Measurements from ENCODE around the gene RFC2.

Gene RFC2

DNA sequence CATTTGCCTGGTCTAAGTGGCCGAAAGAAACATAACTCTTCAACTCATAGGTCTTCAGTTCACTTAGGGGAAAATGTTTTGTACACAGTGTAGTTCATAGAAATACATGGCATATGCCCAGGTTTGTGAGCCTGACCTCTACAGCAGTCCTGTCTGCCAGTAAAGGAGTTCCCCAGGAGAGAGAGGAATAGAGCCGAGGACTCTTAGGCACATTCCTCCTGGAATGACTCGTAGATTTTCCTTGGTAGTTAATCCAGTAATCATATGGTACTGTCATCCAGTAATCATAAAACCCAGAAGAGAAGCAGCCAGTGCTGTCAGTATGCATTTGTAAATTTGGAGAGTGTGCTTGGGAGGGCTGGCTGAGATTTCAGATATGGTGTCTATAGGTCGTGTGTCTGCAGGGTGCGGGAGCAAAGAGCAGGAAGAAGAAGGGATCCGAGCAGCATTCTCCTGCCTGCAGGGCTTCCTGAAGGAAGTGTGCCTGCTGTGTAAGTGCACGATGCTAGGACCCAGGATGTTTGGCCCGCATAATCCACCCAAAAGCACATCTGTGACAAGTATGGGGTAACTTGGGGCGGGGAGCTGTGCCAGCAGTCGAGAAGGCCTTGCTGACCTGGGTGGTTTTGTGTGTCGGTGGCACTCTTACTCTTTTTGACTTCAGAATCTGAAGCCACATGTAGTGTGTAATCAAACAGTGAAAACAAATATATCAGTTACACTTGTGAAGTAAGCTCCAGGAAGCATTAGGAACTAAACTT is 66.1 kb downstream of the RFC2 start:
- Histone ChIP-seq H3K36me3 (ENCODE audit: insufficient read depth, low read length) (peaks cover 46% of the 10 kb centered on the region), H3K4me1 (ENCODE audit: insufficient read depth, low read length) (peaks cover 23% of the 10 kb centered on the region), H3K9ac (ENCODE audit: low read depth, low read length) (no peak overlapping the region), H3K9me3 (ENCODE audit: control insufficient read depth, insufficient read depth, low read length) (no peaks in the 10 kb centered on the region)

- peaks cover 29% of the 10 kb centered on the region for H3K36me3 ChIP-seq (ENCODE audit: insufficient read depth, low read length)
- no peaks in the 10 kb centered on the region for H3K9me3 ChIP-seq (ENCODE audit: control insufficient read depth, insufficient read depth, low read length)
- H3K9ac ChIP-seq (ENCODE audit: low read depth, low read length) = no peak overlapping the region
- peaks cover 36% of the 10 kb centered on the region for H3K4me1 ChIP-seq (ENCODE audit: insufficient read depth, low read length)
Measured at GRCh38 chr7:74185636-74186035, 68.6 kb downstream of the RFC2 start.

DNA sequence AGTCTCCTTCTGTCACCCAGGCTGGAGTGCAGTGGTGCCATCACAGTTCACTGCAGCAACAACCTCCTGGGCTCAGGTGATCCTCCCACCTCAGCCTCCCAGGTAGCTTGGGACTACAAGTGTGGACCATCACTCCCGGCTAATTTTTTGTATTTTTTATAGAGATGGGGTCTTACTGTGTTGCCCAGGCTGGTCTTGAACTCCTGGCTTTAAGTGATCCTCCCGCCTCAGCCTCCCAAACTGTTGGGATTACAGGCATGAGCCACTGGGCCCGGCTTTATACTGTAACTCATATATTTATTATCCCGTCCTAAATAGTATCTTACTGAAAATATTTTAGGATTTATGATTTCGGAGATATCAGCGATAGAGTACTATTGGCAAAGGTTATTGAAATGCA is 69.2 kb downstream of the RFC2 start:
- peaks cover 39% of the 10 kb centered on the region for H3K4me1 ChIP-seq (ENCODE audit: insufficient read depth, low read length)

DNA sequence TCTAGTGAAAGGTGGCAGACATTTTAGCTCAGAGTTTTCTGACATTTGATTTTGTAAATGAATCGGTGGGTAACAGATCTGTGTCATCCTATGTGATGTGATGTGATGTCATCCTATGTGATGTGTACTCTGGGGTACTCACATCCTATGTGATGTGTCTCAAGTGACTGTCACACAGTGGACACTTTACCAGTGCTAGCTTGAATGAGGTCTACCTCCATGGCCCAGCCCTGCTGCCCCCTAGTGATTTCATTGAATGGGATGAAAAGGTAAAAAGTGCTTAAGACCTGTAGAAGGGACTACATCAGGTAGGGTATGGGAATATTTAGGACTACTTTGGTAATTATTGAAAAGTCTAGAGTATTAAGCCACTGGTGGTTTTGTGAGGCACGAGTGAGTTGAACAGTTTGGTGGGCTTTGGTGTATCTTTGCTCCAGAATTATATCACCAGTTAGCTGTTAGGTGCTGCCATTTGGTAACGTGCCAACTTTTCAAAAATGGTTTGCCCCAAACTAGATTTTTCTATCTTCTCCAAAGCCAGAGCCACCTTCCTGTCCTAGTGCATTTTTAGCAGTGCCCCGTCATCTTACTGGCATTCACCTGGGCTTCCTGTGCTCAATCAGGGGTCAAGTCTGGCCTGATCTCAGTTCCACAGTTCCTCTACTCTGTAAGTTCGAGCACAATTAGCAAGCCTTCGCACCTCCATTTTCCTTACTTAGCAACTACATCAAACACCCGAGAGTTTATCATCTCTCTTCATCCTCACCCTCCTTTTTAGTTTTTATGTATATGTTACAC is 70.3 kb downstream of the RFC2 start:
- peaks cover 39% of the 10 kb centered on the region for H3K4me1 ChIP-seq (ENCODE audit: insufficient read depth, low read length)
- peaks cover 19% of the 10 kb centered on the region for H3K36me3 ChIP-seq (ENCODE audit: insufficient read depth, low read length)
- H3K9ac ChIP-seq (ENCODE audit: low read depth, low read length) = no peak overlapping the region
- no peaks in the 10 kb centered on the region for H3K9me3 ChIP-seq (ENCODE audit: control insufficient read depth, insufficient read depth, low read length)

More for the DNA sequence above, 69.2 kb downstream of the RFC2 start:
- Histone ChIP-seq H3K9me3 (ENCODE audit: control insufficient read depth, insufficient read depth, low read length) (no peaks in the 10 kb centered on the region), H3K36me3 (ENCODE audit: insufficient read depth, low read length) (peaks cover 27% of the 10 kb centered on the region), H3K9ac (ENCODE audit: low read depth, low read length) (no peak overlapping the region)

DNA sequence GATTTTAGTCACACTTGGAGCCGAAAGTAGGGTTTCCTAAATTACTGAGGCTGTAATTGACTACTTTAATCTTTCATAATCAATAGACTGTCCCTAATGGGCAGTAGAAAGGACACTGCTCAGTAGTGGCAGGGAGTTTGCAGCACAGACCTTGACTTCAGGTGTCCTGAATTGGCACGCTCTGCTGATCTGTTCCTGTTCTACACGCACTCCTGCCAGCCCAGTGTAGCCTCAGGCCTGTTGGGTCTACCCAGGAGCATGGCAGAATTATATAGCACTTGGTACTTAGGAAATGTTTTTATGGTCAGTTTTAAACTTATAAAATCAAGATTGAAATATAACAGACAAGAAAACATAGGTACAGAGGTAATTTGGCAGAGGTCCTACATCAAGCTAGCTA is 71.1 kb downstream of the RFC2 start:
- Histone ChIP-seq H3K36me3 (ENCODE audit: insufficient read depth, low read length) (peaks cover 13% of the 10 kb centered on the region), H3K9ac (ENCODE audit: low read depth, low read length) (no peak overlapping the region), H3K9me3 (ENCODE audit: control insufficient read depth, insufficient read depth, low read length) (no peaks in the 10 kb centered on the region), H3K4me1 (ENCODE audit: insufficient read depth, low read length) (peaks cover 39% of the 10 kb centered on the region)

- H3K36me3 ChIP-seq (ENCODE audit: insufficient read depth, low read length) = peaks cover 9% of the 10 kb centered on the region
- H3K9ac ChIP-seq (ENCODE audit: low read depth, low read length) = no peak overlapping the region
- no peaks in the 10 kb centered on the region for H3K9me3 ChIP-seq (ENCODE audit: control insufficient read depth, insufficient read depth, low read length)
- H3K4me1 ChIP-seq (ENCODE audit: insufficient read depth, low read length) = peaks cover 39% of the 10 kb centered on the region
Measured at GRCh38 chr7:74182453-74183090, 71.6 kb downstream of the RFC2 start.

GRCh38 chr7:74181821-74182220 is 72.4 kb downstream of the RFC2 start:
- Histone ChIP-seq H3K4me1 (ENCODE audit: insufficient read depth, low read length) (peaks cover 44% of the 10 kb centered on the region), H3K36me3 (ENCODE audit: insufficient read depth, low read length) (peaks cover 12% of the 10 kb centered on the region), H3K9ac (ENCODE audit: low read depth, low read length) (no peak overlapping the region), H3K9me3 (ENCODE audit: control insufficient read depth, insufficient read depth, low read length) (no peaks in the 10 kb centered on the region)
